HepG2 (cell line): ENCODE data around the gene HDGF. TPM values are rescaled to one million over a fixed set of nuclear protein-coding genes. Genes with fewer than 3 reads are reported as not detected.

ENCODE experiments used
- BRF2 ChIP-seq: sonication (generic); formaldehyde crosslinking; IDR thresholded peaks from 2 replicates; pipeline ENCODE4 v1.8.1; 2022; ENCODE audit warnings: mild to moderate bottlenecking, missing genetic modification reagents
- LBX2 ChIP-seq: sonication (generic); formaldehyde crosslinking; IDR thresholded peaks from 2 replicates; pipeline ENCODE4 v1.5.0; 2020; ENCODE audit warnings: missing genetic modification reagents, mild to moderate bottlenecking, borderline replicate concordance
- LCORL ChIP-seq, 2 experiments: fragments of 450-650 bp in 1 of 2; sonication (generic) in 1 of 2; formaldehyde crosslinking in 1 of 2; IDR thresholded peaks; 2 replicates each; pipeline versions ENCODE4 v1.5.0 to v1.6.1; 2017 to 2020; ENCODE audit warnings: antibody characterized with exemption in 1 of 2, missing genetic modification reagents in 1 of 2
- NFYC ChIP-seq: IDR thresholded peaks from 2 replicates; pipeline ENCODE4 v1.6.1; 2016; ENCODE audit warnings: missing genetic modification reagents, missing compliant biosample characterization
- NKX3-1 ChIP-seq: sonication (generic); formaldehyde crosslinking; IDR thresholded peaks from 2 replicates; pipeline ENCODE4 v1.5.0; 2020; ENCODE audit warnings: missing genetic modification reagents
- PATZ1 ChIP-seq: sonication (generic); formaldehyde crosslinking; IDR thresholded peaks from 2 replicates; pipeline ENCODE4 v1.4.0; 2020; ENCODE audit warnings: missing genetic modification reagents
- PHF21A ChIP-seq: sonication (generic); formaldehyde crosslinking; IDR thresholded peaks from 2 replicates; pipeline ENCODE4 v1.5.0; 2020; ENCODE audit warnings: mild to moderate bottlenecking, missing genetic modification reagents
- REL ChIP-seq: sonication (generic); formaldehyde crosslinking; conservative IDR thresholded peaks from 2 replicates; pipeline ENCODE4 v1.8.0; 2022; ENCODE audit warnings: mild to moderate bottlenecking, missing genetic modification reagents, moderate library complexity
- SIN3B ChIP-seq: fragments of 150-350 bp; IDR thresholded peaks from 2 replicates; pipeline ENCODE4 v1.6.1; 2014; ENCODE audit warnings: low read length
- ZNF12 ChIP-seq: sonication (generic); formaldehyde crosslinking; IDR thresholded peaks from 2 replicates; pipeline ENCODE4 v1.5.0; 2020; ENCODE audit warnings: missing genetic modification reagents
- ZNF20 ChIP-seq: sonication (generic); formaldehyde crosslinking; IDR thresholded peaks from 2 replicates; pipeline ENCODE4 v1.4.0; 2020; ENCODE audit warnings: mild to moderate bottlenecking, moderate library complexity, missing genetic modification reagents
- ZNF253 ChIP-seq: sonication (generic); formaldehyde crosslinking; IDR thresholded peaks from 2 replicates; pipeline ENCODE4 v1.8.0; 2022; ENCODE audit warnings: mild to moderate bottlenecking, missing genetic modification reagents, borderline replicate concordance
- ZNF550 ChIP-seq: sonication (generic); formaldehyde crosslinking; IDR thresholded peaks from 2 replicates; pipeline ENCODE4 v1.4.0; 2020; ENCODE audit warnings: mild to moderate bottlenecking, missing genetic modification reagents, borderline replicate concordance
- ZNF563 ChIP-seq: sonication (generic); formaldehyde crosslinking; IDR thresholded peaks from 2 replicates; pipeline ENCODE4 v1.8.0; 2022; ENCODE audit warnings: mild to moderate bottlenecking, moderate library complexity, missing genetic modification reagents
- polyA plus RNA-seq, 8 experiments: library from polyadenylated mRNA; depleted of rRNA in 3 of 8; stranded (reverse) in 7 of 8; unstranded in 1 of 8; fragments of >200 nt; fragmentation: Illumina TruSeq in 4 of 8; extraction: Trizol in 4 of 8; gene quantifications; 2 replicates each; pipeline versions ENCODE4 v1.2.1 to v1.2.3, GENCODE V29; 2011 to 2016; ENCODE audit warnings: low read depth in 4 of 8, missing spikeins in 1 of 8, mixed read lengths in 1 of 8; ENCODE audit not compliant: insufficient read depth in 1 of 8
- total RNA-seq, 5 experiments: library from RNA; depleted of rRNA; stranded (reverse); fragments of >200 nt; fragmentation: Illumina TruSeq; extraction: Trizol; gene quantifications; 2 replicates each; pipeline ENCODE4 v1.2.3, GENCODE V29; 2016; ENCODE audit warnings: low read depth in 1 of 5
- TF ChIP-seq, protein P1 (sequence below): sonication (generic); formaldehyde crosslinking; IDR thresholded peaks from 2 replicates; pipeline ENCODE4 v1.5.0; 2020; ENCODE audit warnings: mild to moderate bottlenecking, missing genetic modification reagents, borderline replicate concordance
- TF ChIP-seq, protein P2 (sequence below): sonication (generic); formaldehyde crosslinking; IDR thresholded peaks from 2 replicates; pipeline ENCODE4 v1.9.0; 2021; ENCODE audit warnings: missing genetic modification reagents, borderline replicate concordance

The HDGF gene
- total and polyA plus RNA-seq, 2 of the 13 experiments (the other 11 are each of a cell fraction or from before 2014, with no cell fraction given): 156 to 196 TPM

- TF ChIP-seq BRF2 (CRISPR knock-in tag): no peak
- TF ChIP-seq REL: no peak
- no peak for TF ChIP-seq PHF21A (CRISPR knock-in tag)
- no peak for TF ChIP-seq LCORL (IDR thresholded peaks at IDR 0.05)
- no peak for TF ChIP-seq LCORL (CRISPR knock-in tag; IDR thresholded peaks at IDR 0.05)
- TF ChIP-seq, protein P1, sequence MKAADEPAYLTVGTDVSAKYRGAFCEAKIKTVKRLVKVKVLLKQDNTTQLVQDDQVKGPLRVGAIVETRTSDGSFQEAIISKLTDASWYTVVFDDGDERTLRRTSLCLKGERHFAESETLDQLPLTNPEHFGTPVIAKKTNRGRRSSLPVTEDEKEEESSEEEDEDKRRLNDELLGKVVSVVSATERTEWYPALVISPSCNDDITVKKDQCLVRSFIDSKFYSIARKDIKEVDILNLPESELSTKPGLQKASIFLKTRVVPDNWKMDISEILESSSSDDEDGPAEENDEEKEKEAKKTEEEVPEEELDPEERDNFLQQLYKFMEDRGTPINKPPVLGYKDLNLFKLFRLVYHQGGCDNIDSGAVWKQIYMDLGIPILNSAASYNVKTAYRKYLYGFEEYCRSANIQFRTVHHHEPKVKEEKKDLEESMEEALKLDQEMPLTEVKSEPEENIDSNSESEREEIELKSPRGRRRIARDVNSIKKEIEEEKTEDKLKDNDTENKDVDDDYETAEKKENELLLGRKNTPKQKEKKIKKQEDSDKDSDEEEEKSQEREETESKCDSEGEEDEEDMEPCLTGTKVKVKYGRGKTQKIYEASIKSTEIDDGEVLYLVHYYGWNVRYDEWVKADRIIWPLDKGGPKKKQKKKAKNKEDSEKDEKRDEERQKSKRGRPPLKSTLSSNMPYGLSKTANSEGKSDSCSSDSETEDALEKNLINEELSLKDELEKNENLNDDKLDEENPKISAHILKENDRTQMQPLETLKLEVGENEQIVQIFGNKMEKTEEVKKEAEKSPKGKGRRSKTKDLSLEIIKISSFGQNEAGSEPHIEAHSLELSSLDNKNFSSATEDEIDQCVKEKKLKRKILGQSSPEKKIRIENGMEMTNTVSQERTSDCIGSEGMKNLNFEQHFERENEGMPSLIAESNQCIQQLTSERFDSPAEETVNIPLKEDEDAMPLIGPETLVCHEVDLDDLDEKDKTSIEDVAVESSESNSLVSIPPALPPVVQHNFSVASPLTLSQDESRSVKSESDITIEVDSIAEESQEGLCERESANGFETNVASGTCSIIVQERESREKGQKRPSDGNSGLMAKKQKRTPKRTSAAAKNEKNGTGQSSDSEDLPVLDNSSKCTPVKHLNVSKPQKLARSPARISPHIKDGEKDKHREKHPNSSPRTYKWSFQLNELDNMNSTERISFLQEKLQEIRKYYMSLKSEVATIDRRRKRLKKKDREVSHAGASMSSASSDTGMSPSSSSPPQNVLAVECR (CRISPR knock-in tag): peak; percentile 79; the same call in 1 of the 2 replicates
- no peak for TF ChIP-seq NFYC (CRISPR knock-in tag)
- TF ChIP-seq ZNF253: no peak
- TF ChIP-seq, protein P2, sequence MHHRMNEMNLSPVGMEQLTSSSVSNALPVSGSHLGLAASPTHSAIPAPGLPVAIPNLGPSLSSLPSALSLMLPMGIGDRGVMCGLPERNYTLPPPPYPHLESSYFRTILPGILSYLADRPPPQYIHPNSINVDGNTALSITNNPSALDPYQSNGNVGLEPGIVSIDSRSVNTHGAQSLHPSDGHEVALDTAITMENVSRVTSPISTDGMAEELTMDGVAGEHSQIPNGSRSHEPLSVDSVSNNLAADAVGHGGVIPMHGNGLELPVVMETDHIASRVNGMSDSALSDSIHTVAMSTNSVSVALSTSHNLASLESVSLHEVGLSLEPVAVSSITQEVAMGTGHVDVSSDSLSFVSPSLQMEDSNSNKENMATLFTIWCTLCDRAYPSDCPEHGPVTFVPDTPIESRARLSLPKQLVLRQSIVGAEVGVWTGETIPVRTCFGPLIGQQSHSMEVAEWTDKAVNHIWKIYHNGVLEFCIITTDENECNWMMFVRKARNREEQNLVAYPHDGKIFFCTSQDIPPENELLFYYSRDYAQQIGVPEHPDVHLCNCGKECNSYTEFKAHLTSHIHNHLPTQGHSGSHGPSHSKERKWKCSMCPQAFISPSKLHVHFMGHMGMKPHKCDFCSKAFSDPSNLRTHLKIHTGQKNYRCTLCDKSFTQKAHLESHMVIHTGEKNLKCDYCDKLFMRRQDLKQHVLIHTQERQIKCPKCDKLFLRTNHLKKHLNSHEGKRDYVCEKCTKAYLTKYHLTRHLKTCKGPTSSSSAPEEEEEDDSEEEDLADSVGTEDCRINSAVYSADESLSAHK: no peak
- no peak for TF ChIP-seq ZNF563 (CRISPR knock-in tag)
- TF ChIP-seq SIN3B: peak; percentile 33; the same call in 1 of the 2 replicates
- TF ChIP-seq NKX3-1 (CRISPR knock-in tag): peak; percentile 70
- TF ChIP-seq LBX2 (CRISPR knock-in tag): no peak
- no peak for TF ChIP-seq ZNF20 (CRISPR knock-in tag)
- TF ChIP-seq ZNF12 (CRISPR knock-in tag): no peak
- TF ChIP-seq PATZ1: no peak; the same call in 1 of the 2 replicates
- no peak for TF ChIP-seq ZNF550 (CRISPR knock-in tag)
These were observed 22.6 kb downstream of the HDGF start, which contains the start of gene ISG20L2 (continued) for GRCh38 chr1:156728599-156729462.
